Left lung (tissue), 10 donors: ENCODE results near the gene LRRC26. TPM values are rescaled to one million over a fixed set of nuclear protein-coding genes. Genes with fewer than 3 reads are reported as not detected.
"Not testable (repeated sequence)": the region's sequence is repeated elsewhere in the genome, so short reads cannot be mapped to it uniquely, and the experiment has no call there.

Experiments used
- ATAC-seq: fragments of 200-7000 bp; cut with Tn5 transposase; one replicate; pipeline ENCODE4 v1.9.1; 2020; ENCODE audit warnings: moderate library complexity
- DNase-seq, 4 donors: peaks; one replicate each; pipeline ENCODE4 v3.0.0-alpha.2; 2013 to 2020
- H3K27ac ChIP-seq, 2 donors: fragments of 200-600 bp; sonication (generic) in 1 of 2; one replicate each; pipeline versions ENCODE4 v1.5.0 to v1.8.0; 2020 to 2021
- H3K27me3 ChIP-seq, 2 donors: fragments of 200-600 bp; sonication (generic) in 1 of 2; one replicate each; pipeline versions ENCODE4 v1.5.0 to v1.8.0; 2020 to 2021
- H3K36me3 ChIP-seq, 2 donors: fragments of 200-600 bp; sonication (generic) in 1 of 2; one replicate each; pipeline versions ENCODE4 v1.5.0 to v1.8.0; 2020 to 2021
- H3K4me1 ChIP-seq, 2 donors: fragments of 200-600 bp; one replicate each; pipeline ENCODE4 v1.8.0; 2021
- H3K4me3 ChIP-seq, 2 donors: fragments of 200-600 bp; sonication (generic) in 1 of 2; one replicate each; pipeline versions ENCODE4 v1.5.0 to v1.8.0; 2020 to 2021; ENCODE audit warnings: mild to moderate bottlenecking in 1 of 2
- H3K9me3 ChIP-seq, 2 donors: fragments of 200-600 bp; sonication (generic) in 1 of 2; one replicate each; pipeline versions ENCODE4 v1.5.0 to v1.8.0; 2020 to 2021
- intact Hi-C, 2 donors: fragments of 100-400 bp; cut with DNase I; formaldehyde crosslinking; loops; one replicate each; pipeline versions ENCODE4 v1.11.2 to v1.14.2; 2022
- polyA plus RNA-seq, 6 donors: library from polyadenylated mRNA; unstranded; fragments of 120-200 nt; gene quantifications; one replicate each; pipeline ENCODE4 v1.2.1, GENCODE V29; 2013; ENCODE audit not compliant: insufficient read length in 6 of 6
- total RNA-seq, 2 donors: library from RNA; stranded (reverse); fragmentation: NEBNext Ultra II Directional; extraction: Animal tissue kit (Norgen Biotek cat#: 25700); gene quantifications; one replicate each; pipeline ENCODE4 v1.2.1, GENCODE V29; 2021
- TF ChIP-seq, protein P1 (sequence below), 2 donors: fragments of 200-600 bp; sonication (generic) in 1 of 2; IDR thresholded peaks; one replicate each; pipeline versions ENCODE4 v1.5.0 to v1.8.0; 2021; ENCODE audit warnings: antibody characterized with exemption in 2 of 2
- donor health status: DM: no; HTN: yes; CAD: no.
- donor health status: DM: no; HTN: no; CAD: no.

LRRC26 gene
- total and polyA plus RNA-seq, 8 donors, result 0.23 to 0.63 (median 0.40) TPM; not detected in 4

DNA sequence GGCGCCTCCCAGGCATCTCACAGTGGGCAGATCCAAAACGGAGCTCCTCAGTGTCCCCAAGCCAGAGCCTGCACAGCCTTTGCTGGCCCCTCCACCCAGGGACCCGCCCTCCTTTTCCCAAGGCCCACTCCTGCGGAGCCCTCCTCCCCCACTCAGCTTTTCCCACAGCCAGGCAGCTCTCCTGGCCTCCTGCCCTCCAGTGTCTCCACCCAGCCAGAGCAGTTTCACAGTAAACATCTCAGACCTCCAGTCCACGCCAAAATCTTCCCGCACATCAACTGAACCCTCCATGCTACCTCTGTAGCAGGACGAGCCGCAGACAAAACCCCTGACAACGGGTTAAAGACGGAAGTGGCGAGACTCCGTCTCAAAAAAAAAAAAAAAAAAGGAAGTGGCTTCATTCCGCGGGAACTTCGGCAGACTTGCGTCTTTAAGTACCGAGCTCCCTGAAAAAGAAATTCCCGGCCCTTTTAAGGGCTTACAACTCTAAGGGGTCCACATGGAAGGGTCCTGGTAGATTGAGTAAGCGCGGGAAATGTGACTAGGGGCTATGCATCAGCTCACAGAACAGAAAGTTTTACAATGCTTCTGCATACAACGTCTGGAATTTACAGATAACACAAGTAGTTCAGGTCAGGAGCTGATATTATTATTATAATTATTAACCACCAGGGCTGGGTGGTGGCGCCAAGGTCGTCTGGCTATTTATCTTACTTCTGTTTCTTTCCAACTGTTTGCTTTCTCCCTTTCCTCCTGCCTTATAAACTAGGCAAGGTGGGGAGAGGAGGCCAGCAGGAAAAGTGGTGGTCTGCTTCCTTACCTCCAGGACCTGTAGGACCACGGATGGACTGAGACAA is 42.3 kb downstream of the LRRC26 start:
- Histone ChIP-seq H3K4me3 (peak overlapping the region; percentile 15 to 84), H3K36me3 (no peaks in the 10 kb centered on the region), H3K27ac (peak overlapping the region; percentile 67 to 77), H3K27me3 (peaks cover 0 to 30% of the 10 kb centered on the region in 2 donors), H3K4me1 (peaks cover 20 to 38% of the 10 kb centered on the region in 2 donors), H3K9me3 (no peaks in the 10 kb centered on the region)
- peak in 3 of 4 donors; percentile 30 to 63 (median 48) for DNase-seq
- intact Hi-C loops, result no loop called here
- TF ChIP-seq, protein P1, sequence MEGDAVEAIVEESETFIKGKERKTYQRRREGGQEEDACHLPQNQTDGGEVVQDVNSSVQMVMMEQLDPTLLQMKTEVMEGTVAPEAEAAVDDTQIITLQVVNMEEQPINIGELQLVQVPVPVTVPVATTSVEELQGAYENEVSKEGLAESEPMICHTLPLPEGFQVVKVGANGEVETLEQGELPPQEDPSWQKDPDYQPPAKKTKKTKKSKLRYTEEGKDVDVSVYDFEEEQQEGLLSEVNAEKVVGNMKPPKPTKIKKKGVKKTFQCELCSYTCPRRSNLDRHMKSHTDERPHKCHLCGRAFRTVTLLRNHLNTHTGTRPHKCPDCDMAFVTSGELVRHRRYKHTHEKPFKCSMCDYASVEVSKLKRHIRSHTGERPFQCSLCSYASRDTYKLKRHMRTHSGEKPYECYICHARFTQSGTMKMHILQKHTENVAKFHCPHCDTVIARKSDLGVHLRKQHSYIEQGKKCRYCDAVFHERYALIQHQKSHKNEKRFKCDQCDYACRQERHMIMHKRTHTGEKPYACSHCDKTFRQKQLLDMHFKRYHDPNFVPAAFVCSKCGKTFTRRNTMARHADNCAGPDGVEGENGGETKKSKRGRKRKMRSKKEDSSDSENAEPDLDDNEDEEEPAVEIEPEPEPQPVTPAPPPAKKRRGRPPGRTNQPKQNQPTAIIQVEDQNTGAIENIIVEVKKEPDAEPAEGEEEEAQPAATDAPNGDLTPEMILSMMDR (IDR thresholded peaks at IDR 0.05), result no peak
- ATAC-seq, result peak; percentile 43

DNA sequence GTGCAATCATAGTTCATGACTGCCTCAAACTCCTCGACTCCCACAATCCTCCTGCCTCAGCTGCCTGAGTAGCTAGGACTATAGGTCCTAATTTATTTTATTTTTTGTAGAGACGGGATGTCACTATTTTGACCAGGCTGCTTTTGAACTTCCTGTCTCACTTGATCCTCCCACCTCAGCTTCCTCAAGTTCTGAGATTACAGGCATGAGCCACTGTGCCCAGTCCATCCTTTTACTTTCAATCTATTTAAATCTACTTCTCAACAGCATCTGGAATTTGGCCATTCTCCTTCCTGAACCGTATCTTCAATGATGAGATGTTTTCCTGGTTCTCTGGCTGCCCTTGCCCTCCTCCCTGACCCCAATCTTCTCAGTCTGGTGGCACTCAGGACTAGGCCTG is 43.1 kb downstream of the LRRC26 start:
- H3K27me3 ChIP-seq, result peaks cover 0 to 24% of the 10 kb centered on the region in 2 donors
- peaks cover 20 to 38% of the 10 kb centered on the region in 2 donors for H3K4me1 ChIP-seq
- H3K9me3 ChIP-seq, result no peaks in the 10 kb centered on the region
- ATAC-seq, result no peak
- intact Hi-C loops, result no loop called here
- H3K4me3 ChIP-seq, result peak overlapping the region; percentile 15 to 84
- DNase-seq, result no peak
- TF ChIP-seq, protein P1 (IDR thresholded peaks at IDR 0.05), result no peak
- H3K36me3 ChIP-seq, result no peaks in the 10 kb centered on the region
- H3K27ac ChIP-seq, result peak overlapping the region; percentile 67 to 77

DNA sequence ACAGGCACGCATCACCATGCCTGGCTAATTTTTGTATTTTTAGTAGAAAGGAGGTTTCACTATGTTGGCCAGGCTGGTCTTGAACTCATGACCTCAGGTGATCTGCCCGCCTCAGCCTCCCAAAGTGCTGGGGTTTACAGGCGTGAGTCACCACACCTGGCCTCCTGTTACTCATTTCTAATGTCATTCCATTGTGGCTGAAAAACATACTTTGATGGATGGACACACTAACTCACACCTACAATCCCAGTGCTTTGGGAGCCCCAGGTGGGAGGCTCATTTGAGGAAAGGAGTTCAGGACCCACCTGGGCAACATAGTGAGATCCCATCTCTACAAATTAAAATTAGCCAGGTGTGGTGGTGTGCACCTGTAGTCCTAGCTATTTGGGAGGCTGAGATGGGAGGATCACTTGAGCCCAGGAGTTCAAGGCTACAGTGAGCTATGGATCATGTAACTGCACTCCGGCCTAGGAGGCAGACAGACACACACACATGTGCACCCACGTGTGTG is 45.8 kb downstream of the LRRC26 start:
- H3K4me1 ChIP-seq, result peaks cover 18 to 26% of the 10 kb centered on the region in 2 donors
- H3K27ac ChIP-seq, H3K4me3 ChIP-seq, DNase-seq, H3K27me3 ChIP-seq, ATAC-seq, H3K36me3 ChIP-seq, H3K9me3 ChIP-seq: not testable (repeated sequence)
- intact Hi-C loops, result loop anchor here in 1 of 2 donors (2.0 kb wide), 1 partner anchor 107 kb away; the partner anchor contains the start of gene SLC34A3

DNA sequence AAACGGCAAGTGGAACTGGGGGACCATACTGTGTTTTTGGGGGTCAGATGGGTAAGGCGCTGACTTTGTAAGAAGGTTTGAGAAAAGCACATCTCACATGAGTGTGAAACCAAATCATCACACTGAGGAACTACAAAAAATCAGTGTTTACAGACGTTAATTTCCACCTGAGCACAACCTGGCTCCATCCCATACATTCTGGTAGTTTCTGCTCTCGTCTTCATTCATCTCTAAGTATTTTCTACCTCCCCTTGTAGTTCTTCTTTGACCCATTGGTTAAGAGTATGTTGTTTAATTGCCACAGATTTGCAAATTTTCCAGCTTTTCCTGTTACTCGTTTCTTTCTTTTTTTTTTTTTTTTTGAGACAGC is 46.4 kb downstream of the LRRC26 start:
- intact Hi-C loops, result loop anchor here in 1 of 2 donors (2.0 kb wide), 1 partner anchor 107 kb away; the partner anchor contains the start of gene SLC34A3

DNA sequence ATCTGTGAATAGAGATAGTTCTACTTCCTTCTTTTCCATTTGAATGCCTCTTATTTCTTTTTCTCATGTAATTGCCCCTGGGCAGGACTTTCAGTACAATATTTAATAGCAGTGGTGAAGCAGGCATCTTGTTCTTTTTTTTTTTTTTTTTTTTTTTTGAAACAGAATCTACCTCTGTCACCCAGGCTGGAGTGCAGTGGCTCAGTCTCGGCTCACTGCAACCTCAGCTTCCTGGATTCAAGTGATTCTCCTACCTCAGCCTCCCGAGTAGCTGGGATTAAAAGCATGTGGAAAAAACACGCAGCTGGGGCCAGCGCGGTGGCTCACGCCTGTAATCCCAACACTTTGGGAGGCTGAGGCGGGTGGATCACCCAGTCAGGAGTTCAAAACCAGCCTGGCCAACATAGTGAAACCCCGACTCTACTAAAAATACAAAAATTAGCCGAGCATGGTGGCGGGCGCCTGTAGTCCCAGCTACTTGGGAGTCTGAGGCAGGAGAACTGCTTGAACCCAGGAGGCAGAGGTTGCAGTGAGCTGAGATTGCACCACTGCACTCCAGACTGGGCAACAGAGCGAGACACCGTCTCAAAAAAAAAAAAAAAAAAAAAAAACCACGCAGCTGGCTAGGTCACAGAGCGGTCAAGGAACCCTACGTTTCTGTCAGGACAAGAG is 46.9 kb downstream of the LRRC26 start:
- H3K36me3 ChIP-seq, DNase-seq, ATAC-seq, H3K27me3 ChIP-seq, H3K9me3 ChIP-seq, H3K4me3 ChIP-seq, H3K27ac ChIP-seq: not testable (repeated sequence)
- H3K4me1 ChIP-seq, result peaks cover 8 to 15% of the 10 kb centered on the region in 2 donors
- intact Hi-C loops, result loop anchor here in 1 of 2 donors (2.0 kb wide), 1 partner anchor 108 kb away; the partner anchor contains the start of gene SLC34A3

More for the DNA sequence above, 46.4 kb downstream of the LRRC26 start:
- H3K4me1 ChIP-seq, result peaks cover 13 to 21% of the 10 kb centered on the region in 2 donors
- DNase-seq, result no peak
- H3K36me3 ChIP-seq, result no peaks in the 10 kb centered on the region
- no peaks in the 10 kb centered on the region for H3K27me3 ChIP-seq
- no peaks in the 10 kb centered on the region for H3K9me3 ChIP-seq
- no peak for ATAC-seq
- no peak overlapping the region for H3K4me3 ChIP-seq
- TF ChIP-seq, protein P1 (IDR thresholded peaks at IDR 0.05), result no peak
- no peak overlapping the region for H3K27ac ChIP-seq

DNA sequence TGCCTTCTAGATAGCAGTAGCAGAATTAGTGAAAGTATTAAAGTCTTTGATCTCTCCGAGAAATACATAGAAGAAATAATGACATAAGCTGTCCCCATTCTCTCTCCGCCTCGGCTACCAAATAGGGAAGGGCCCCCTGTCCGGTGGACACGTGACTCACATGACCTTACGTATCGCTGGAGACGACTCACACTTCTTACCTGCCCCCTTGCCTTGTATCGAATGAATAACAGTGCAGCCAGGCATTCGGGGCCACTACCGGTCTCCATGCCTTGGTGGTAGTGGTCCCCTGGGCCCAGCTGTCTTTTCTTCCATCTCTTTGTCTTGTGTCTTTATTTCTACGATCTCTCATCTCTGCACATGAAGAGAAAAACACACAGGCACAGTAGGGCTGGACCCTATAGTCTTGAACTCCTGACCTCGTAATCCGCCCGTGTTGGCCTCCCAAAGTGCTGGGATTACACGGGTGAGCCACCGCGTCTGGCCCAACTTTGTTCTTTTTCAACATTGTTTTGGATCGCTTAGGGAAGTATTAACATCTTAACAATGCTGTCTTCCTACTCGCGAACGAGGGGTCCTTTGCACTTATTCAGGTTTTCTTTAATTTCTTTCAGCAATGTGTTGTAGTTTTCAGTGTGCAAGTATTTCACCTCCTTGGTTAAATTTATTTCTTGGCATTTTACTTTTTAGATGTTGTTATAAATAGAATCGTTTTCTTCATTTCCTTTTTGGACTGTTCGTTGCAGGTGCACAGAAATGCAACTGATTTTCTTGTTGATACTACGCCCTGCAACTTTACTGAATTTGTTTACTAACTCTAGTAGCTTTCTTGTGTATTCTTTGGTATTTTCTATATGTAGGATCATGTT is 47.7 kb downstream of the LRRC26 start:
- H3K27me3 ChIP-seq, ATAC-seq, H3K36me3 ChIP-seq, H3K4me3 ChIP-seq, H3K27ac ChIP-seq, DNase-seq, H3K4me1 ChIP-seq, H3K9me3 ChIP-seq: not testable (repeated sequence)
- intact Hi-C loops, result loop anchor here in 1 of 2 donors (2.0 kb wide), 1 partner anchor 109 kb away; the partner anchor contains the start of gene SLC34A3
